Non-pigmented ciliary epithelial cell (primary cell): Measurements from ENCODE around the gene LYSMD2.

Experiments used
- DNase-seq: peaks from one replicate; pipeline ENCODE4 v3.0.0-alpha.2; 2010; ENCODE audit warnings: low read depth

Gene LYSMD2

DNA sequence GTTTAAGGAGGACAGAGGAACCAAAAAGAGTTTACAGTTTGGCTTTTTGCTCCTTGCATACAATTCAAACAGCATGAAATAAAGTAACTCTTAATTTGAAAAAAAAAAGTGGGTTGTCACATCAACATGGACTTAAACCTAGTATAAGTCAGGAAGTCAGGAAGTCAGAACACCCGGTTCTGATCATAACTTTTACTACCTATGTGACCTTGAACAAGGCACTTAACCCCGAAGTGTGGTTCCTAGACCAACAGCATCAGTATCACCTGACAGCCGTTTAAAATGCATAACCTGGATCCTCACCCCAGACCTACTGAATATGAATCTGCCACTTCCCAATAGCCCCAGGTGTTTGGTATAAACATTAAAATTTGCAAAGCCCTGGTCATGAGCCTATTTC lies 18.7 kb downstream of the LYSMD2 start:
- DNase-seq, result no peak

DNA sequence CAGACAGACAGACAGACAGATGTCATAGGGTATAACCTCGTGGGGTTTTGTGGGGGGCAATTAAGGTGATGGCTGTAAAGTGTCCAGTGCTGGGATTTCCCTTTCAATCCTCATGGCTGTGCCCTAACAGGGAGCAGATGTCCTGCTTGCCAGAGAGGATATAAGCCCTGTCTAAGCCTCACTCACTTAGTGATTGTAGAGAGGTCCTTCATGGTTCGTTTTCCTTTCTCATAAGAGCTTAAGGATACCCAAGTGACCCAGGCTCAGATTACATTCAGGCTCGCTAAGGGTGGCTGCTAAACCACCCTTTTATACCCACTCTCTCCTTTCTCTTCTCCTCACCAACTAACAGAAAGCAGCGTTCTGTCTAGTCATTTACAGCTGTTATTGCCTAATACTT lies 19.2 kb downstream of the LYSMD2 start:
- no peak for DNase-seq

DNA sequence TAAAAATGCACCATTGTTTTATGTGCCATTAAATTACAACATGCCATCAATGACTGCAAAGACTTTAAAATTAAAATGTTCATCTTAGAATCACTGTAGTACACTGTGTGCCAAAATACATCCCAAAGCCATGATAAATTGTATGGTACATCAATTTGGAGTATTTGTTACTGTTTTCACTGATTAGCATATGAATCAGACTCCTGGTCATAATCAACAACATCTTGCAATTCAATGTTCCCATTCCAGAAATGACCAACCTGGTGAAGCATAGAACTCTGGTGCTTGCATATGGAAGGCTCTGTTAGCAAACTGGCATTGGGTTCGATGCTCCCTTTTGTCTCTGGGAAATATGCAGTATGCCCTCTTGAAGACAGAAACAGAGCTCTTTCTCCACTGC lies 22.5 kb downstream of the LYSMD2 start:
- no peak for DNase-seq

DNA sequence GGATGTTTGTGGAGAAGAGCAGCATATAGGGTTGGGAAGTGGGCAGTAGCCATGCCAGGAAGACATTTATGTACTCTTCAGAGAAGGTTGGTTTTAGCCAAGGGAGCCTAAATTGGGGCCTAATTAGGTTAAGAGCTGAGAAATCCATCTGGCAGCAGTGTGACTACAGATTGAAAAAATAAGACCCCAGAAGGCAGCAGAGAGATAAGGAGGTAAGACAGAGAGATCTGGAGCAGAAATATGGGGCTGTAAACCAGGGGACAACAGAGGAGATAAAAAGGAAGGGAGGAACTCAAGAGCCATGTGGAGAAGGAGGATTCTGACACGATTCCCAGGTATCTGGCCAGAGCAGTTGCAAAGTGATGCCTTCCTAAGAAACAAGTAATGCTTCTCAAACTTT lies 23.3 kb downstream of the LYSMD2 start:
- no peak for DNase-seq

DNA sequence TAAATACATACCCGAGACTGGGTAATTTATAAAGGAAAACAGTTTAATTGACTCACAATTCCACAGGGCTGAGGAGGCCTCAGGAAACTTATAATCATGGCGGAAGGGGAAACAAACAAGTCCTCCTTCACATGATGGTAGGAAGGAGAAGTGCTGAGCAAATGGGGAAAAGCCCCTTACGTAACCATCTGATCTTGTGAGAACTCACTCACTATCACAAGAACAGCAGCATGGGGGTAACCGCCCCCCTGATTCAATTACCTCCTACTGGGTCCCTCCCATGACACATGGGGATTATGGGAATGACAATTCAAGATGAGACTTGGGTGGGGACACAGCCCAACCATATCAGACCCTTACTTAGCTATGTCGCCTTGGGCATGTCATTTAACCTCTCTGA lies 28.4 kb downstream of the LYSMD2 start:
- DNase-seq, result no peak

DNA sequence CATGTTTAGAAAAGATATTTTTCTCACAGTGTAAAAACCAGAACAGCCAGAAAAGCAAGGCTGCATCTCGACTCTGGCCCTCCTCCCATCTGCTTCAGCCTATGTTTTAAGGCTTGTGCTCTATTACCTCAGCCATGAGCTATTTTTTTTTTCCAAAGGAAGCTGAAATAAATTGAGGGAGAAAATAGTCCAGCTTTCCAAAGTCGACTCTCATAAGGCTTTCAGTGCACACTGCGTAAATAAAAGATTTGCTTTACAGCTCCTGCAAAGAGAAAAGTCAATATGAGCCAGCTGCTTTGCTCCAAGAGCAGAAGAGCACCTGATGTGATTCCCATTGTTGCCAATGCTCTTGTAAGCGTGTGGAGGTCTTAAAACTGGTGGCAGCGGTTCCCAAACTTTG lies 29.4 kb downstream of the LYSMD2 start:
- DNase-seq, result no peak

DNA sequence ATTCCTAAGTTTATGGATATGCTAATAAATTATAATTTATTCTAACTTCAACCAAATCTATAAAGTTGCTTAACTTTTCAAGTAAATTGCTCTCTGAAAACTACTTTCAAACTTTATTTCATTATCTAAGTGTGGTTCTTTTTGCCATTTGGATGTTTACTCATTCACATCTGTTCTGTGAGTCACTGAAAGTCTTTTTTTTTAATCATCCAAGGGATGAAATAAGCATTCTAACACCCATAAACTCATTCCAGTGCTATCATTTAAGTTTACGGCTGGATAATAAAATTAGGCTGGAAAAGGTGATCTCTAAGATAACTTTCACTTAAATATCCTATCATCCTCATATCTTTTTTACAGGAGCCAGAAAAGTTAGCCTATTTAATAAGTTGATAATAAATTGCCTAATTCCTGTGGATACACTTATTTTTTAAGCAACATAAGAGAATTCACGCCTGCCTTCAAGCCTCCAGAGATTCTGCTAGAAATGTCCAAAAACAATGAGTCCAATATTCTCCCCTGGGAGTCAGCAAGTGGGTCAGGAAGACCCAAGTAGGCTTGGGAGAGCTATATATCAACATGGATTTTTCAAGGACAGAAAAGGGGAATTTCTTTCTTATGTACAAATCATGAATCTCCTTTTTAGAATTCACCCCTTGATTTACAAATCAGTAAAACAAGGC lies 30.4 kb downstream of the LYSMD2 start:
- DNase-seq, result no peak

DNA sequence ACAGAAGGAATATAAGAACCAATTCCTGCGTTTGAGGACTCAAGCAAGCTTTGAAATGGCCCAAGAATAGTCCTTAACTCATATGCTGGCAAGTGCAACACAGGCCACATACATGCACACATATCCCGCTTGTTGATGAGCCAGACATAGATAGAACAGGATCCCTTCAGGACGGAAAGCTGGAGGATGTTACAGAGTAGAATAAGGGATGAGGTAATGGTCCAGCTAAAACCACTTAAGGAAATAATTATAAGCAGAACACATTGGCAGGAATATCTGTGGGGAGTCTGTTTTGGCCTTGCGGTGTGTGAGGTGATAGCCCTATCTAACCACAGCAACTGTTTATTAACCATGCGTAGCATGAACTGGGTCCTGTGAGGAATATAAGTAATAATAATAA lies 31.2 kb downstream of the LYSMD2 start:
- no peak for DNase-seq

DNA sequence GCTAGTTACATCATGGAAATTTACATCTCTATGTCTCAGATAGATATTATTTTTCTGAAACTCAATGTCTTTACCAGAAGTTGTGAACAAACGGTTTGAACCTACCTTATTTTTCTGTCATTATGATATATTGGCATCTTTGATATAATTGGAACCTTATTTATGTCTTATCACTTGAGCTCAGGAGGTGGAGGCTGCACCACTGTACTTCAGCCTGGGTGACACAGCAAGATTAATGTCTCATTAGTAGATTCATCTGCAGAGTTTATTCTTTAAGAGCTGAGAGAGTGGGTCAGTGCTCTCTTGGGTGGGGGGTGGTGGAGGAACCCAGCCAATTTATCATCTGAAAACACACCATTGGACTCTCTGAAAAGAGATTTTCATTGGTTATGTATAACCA lies 34.7 kb downstream of the LYSMD2 start:
- DNase-seq, result no peak

DNA sequence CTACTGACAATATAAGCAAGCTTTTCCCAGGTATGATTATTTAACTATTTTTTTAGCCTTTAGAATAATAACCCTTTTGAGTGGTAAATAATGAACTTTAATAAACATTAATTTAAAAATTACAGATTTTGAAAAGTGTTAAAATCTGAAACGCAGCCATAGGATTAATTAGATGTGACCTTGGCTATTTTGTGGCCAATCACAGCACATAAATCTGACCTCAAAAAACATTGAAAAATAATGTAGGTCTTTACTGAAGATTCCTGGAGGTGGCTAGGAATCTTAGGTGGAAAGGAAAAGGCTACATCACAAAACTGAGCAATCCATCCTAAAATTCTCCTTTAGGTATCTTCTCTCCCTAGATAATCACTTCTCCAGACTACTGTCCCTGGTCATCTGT lies 38.1 kb downstream of the LYSMD2 start:
- DNase-seq, result no peak

DNA sequence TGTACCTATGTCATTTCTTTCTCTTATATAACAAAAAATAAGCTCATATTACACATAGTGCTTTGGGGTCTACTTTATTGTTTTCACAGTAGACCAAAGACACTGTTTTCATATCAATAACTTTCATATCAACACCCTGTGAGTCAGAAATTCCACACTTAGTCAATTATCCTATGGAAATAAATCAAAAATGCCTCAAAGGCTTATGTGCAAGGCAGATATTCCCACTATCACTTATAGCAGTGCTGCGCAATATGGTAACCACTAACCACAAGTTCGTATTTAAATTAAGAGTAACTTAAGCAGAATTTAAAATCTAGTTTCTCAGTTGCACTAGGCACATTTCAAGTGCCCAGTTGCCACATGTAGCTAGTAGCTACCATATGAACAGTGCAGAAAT lies 40.3 kb downstream of the LYSMD2 start:
- DNase-seq, result no peak

DNA sequence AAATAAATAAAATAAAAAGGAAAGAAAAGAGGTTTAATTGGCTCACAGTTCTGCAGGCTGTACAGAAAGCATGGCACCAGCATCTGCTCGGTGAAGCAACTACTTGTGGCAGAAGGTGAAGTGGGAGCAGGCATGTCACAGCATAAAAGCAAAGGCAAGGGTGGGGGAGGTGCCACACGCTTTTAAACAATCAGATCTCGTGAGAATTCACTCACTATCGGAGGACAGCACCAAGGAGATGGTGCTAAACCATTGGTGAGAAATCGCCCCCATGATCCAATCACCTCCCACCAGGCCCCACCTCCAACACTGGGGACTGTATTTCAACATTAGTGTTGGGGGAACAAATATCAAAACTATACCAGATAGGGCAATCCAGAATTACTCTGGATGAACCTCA lies 40.9 kb downstream of the LYSMD2 start:
- DNase-seq, result no peak

DNA sequence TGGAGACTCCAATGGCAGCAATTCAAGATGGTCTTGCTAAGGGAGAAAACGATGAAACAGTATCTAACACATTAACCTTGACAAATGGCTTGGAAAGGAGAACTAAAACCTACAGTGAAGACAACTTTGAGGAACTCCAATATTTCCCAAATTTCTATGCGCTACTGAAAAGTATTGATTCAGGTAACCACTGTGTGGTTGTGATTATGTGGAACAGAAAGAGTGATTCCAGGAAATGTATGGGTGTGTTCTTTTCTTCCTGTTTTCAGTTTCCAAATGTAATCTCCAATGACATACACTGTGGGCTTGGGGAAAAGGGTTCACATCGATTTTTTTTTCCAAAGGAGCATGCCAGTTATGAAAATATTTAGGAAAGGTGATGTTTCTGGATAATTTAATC lies 45.3 kb downstream of the LYSMD2 start:
- no peak for DNase-seq

DNA sequence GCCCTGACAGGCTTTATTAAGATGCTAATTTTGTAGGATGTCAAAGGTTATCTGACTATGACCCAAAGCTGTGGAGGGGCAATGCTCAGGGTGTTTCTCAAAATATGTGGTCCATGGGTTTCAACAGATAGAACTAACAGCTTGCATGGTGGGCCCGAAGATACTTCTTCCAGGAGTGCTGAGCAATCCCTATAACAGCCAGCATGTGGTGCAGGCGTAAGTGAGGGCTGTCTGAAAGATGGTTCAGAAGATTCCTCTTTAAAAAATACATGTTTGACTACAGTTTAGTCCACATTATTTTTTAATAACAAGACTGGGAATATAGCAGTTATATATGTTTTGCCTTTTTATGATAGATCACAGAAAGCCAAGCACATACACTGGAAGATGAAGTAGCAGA lies 48.6 kb downstream of the LYSMD2 start:
- DNase-seq, result no peak

DNA sequence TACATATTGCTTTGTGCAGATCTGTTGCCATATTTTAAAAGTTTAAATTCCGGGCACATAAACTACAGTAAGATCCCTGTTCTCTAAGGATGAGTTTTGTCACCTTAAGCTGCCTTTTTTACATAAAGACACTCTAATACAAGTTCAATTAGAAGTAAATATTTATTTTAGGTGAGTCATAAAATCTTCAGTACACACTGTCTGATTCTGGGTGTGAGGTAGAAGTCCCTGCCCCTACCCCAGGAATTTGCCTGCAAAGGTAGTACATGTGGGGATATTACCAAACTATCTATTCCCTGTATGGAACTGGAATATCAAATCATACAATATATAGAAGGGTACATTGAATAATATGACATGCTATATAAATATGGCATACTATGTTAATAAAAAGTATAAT lies 49.9 kb downstream of the LYSMD2 start:
- no peak for DNase-seq

DNA sequence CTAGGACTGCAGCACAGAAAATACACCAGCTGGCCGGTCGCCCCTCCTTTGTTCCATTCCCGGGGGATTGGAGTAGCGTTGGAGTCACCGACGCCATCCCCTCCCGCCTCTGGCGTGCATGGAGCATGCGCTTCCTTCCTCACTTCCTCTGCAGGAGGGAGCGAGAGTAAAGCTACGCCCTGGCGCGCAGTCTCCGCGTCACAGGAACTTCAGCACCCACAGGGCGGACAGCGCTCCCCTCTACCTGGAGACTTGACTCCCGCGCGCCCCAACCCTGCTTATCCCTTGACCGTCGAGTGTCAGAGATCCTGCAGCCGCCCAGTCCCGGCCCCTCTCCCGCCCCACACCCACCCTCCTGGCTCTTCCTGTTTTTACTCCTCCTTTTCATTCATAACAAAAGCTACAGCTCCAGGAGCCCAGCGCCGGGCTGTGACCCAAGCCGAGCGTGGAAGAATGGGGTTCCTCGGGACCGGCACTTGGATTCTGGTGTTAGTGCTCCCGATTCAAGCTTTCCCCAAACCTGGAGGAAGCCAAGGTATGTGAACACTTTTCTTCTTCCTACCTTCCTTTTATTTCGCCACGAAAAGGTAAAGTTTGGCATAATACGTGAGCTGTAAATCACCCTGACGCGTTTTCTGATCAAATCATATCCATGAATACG lies 56.0 kb downstream of the LYSMD2 start, which contains the start of gene SCG3:
TSS of gene SCG3 (plus strand) at position 201 of the 661 bp plus-strand sequence. CDS start at position 454, 253 bp downstream.
- DNase-seq, result peak; percentile 9

DNA sequence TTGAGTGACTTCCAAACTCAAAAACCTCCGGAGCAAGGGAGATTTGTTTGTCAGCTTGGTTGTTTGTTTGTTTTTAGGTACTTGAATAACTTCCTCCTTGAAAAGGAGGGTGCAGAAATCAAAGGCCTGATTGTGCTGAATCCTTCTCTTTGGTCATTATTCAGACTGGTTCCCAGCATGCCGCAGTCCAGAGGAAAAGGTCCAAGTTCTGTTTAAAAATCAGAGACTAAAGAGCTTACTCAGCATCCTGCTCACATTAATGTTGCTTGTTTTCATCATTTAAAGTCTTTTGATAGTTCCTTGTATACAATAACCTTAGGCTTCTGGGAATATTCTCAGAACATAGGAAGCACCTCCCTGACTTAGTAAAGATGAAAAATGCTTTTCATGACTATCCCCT lies 57.1 kb downstream of the LYSMD2 start:
- no peak for DNase-seq

DNA sequence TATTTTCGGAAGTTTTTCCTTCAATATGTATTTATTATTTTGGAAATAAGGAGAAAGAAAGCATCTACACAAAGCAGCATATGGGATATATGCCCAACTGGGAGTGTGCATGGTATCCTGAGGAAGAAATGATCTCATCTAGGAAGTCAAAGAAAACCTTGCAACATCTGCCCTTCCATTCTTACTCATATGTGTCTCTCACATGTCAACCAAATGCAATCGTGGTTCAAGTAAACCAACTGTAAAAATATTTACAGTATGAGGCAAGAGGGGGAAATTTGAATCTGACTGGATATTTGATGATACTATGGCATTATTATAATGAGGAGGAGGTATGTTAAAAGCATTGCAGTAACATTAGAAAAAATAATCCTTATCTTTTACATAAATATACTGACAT lies 59.4 kb downstream of the LYSMD2 start:
- no peak for DNase-seq

DNA sequence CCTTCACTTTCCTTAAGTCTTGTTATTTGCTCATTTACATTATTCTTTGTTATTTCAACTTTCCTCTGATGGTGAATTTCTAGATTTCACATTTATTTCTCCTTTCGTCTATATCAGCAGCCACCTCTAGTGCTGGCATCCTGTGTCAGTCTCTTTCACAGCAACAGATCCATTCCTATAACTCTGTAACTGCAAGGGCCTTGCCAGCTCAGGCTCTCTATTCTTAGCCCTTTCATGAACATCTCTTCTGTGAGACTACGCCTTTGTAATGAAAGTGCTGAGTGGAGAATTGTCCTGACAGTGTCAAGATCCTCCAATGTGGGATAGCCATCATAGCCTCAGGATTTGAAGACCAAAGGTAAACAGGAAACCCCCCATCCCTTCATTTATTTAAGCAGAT lies 60.0 kb downstream of the LYSMD2 start:
- DNase-seq, result no peak

DNA sequence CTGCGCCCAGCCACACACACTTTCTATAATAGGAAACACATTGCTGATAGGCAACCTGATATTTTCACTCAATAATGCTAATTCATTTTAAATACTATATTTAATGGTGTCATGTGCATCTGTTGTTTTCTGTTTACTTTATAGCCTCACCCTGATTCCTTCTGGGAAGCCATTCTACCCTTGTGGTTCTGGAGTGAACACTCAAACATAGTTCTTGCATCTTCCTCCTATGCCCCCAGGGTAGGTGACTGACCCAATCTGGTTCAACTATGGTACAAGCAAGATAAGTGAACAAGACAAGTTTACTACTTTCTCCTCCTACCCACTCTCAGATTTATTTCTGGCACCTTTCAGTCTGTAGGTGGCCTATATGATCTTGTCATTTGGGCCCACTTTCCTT lies 60.4 kb downstream of the LYSMD2 start:
- DNase-seq, result no peak

DNA sequence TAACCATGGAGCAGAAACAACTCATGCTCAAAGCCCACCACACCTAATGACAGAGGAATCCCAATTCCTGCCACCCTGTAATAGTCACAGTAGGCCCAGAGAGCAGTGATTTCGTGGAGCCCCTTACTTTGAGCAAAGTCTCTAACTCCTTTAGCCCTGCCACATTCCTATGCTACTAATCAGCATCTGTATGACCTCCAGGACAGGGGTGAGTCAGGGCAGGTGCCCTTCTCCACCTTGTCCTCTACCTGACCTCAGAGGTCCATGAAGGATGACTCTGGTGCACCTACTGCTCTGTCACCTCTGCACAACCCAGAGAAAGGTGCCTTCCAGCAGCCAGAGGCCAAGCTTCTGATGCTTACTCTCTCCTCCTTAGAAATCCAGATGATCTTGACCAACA lies 62.2 kb downstream of the LYSMD2 start:
- DNase-seq, result no peak
